SK-N-SH treated with all-trans-retinoic acid at 6 μM for 48 hours (cell line): ENCODE measurements around the gene METAP2.
"Not testable (repeated sequence)": the region's sequence is repeated elsewhere in the genome, so short reads cannot be mapped to it uniquely, and the experiment has no call there.

Source experiments
- ATAC-seq: fragments of 200-7000 bp; cut with Tn5 transposase; 3 replicates; pipeline ENCODE4 v1.9.1; 2020; ENCODE audit warnings: mild to moderate bottlenecking, moderate library complexity
- ARNTL ChIP-seq: fragments of 450-650 bp; formaldehyde crosslinking; IDR thresholded peaks from 2 replicates; pipeline ENCODE4 v1.5.0; 2020; ENCODE audit warnings: low read depth, mild to moderate bottlenecking, moderate library complexity, borderline replicate concordance
- BACH2 ChIP-seq: fragments of 250-450 bp; sonication (Bioruptor Pico); IDR thresholded peaks from 2 replicates; pipeline ENCODE4 v1.9.0; 2021; ENCODE audit warnings: mild to moderate bottlenecking, borderline replicate concordance
- CREB5 ChIP-seq: fragments of 250-450 bp; sonication (Bioruptor Pico); IDR thresholded peaks from 2 replicates; pipeline ENCODE4 v1.5.1; 2020; ENCODE audit warnings: low read depth, mild to moderate bottlenecking, moderate library complexity
- CSDC2 ChIP-seq: fragments of 250-450 bp; sonication (Bioruptor Pico); IDR thresholded peaks from 2 replicates; pipeline ENCODE4 v1.5.0; 2020; ENCODE audit warnings: mild to moderate bottlenecking, moderate library complexity
- CSRNP3 ChIP-seq: fragments of 250-450 bp; sonication (Bioruptor Pico); IDR thresholded peaks from 2 replicates; pipeline ENCODE4 v1.5.1; 2021; ENCODE audit warnings: mild to moderate bottlenecking, moderate library complexity
- ESRRG ChIP-seq: fragments of 250-450 bp; sonication (Bioruptor Pico); IDR thresholded peaks from 2 replicates; pipeline ENCODE4 v1.6.1; 2021; ENCODE audit warnings: mild to moderate bottlenecking
- GLIS3 ChIP-seq: fragments of 250-450 bp; sonication (Bioruptor Pico); IDR thresholded peaks from 2 replicates; pipeline ENCODE4 v1.5.0; 2020; ENCODE audit warnings: mild to moderate bottlenecking, moderate library complexity
- ISL1 ChIP-seq: fragments of 250-450 bp; sonication (Bioruptor Pico); IDR thresholded peaks from 2 replicates; pipeline ENCODE4 v2.1.2; 2022; ENCODE audit warnings: mild to moderate bottlenecking, moderate library complexity
- OSR1 ChIP-seq: fragments of 250-450 bp; sonication (Bioruptor Pico); IDR thresholded peaks from 2 replicates; pipeline ENCODE4 v1.8.0; 2022; ENCODE audit warnings: moderate library complexity, mild to moderate bottlenecking, inconsistent platforms
- PATZ1 ChIP-seq: fragments of 250-450 bp; sonication (Bioruptor Pico); IDR thresholded peaks from 2 replicates; pipeline ENCODE4 v1.8.0; 2020; ENCODE audit warnings: mild to moderate bottlenecking, moderate library complexity, borderline replicate concordance
- POU6F1 ChIP-seq: fragments of 250-450 bp; sonication (Bioruptor Pico); IDR thresholded peaks from 2 replicates; pipeline ENCODE4 v1.8.0; 2021; ENCODE audit warnings: low read depth, mild to moderate bottlenecking, moderate library complexity, borderline replicate concordance
- PPARA ChIP-seq: fragments of 250-450 bp; sonication (Bioruptor Pico); IDR thresholded peaks from 2 replicates; pipeline ENCODE4 v1.5.0; 2020; ENCODE audit warnings: mild to moderate bottlenecking, borderline replicate concordance
- RARB ChIP-seq: fragments of 250-450 bp; sonication (Bioruptor Pico); IDR thresholded peaks from 2 replicates; pipeline ENCODE4 v1.8.0; 2021; ENCODE audit warnings: mild to moderate bottlenecking, moderate library complexity
- SNAI2 ChIP-seq: fragments of 250-450 bp; sonication (Bioruptor Pico); IDR thresholded peaks from 2 replicates; pipeline ENCODE4 v1.5.0; 2020; ENCODE audit warnings: mild to moderate bottlenecking, moderate library complexity
- TCF4 ChIP-seq: fragments of 250-450 bp; sonication (Bioruptor Pico); IDR thresholded peaks from 2 replicates; pipeline ENCODE4 v1.8.0; 2021; ENCODE audit warnings: mild to moderate bottlenecking, moderate library complexity, borderline replicate concordance
- TOX ChIP-seq: fragments of 250-450 bp; sonication (Bioruptor Pico); IDR thresholded peaks from 2 replicates; pipeline ENCODE4 v1.8.0; 2021; ENCODE audit warnings: mild to moderate bottlenecking, moderate library complexity, borderline replicate concordance
- ZFP3 ChIP-seq: fragments of 250-450 bp; sonication (Bioruptor Pico); IDR thresholded peaks from 2 replicates; pipeline ENCODE4 v1.5.0; 2020; ENCODE audit warnings: mild to moderate bottlenecking, moderate library complexity
- ZFP30 ChIP-seq: fragments of 450-650 bp; formaldehyde crosslinking; IDR thresholded peaks from 2 replicates; pipeline ENCODE4 v1.5.0; 2022; ENCODE audit warnings: mild to moderate bottlenecking, moderate library complexity
- ZNF565 ChIP-seq: fragments of 450-650 bp; formaldehyde crosslinking; conservative IDR thresholded peaks from 2 replicates; pipeline ENCODE4 v1.5.0; 2020; ENCODE audit warnings: low read depth, mild to moderate bottlenecking, moderate library complexity
- ZNF70 ChIP-seq: fragments of 450-650 bp; formaldehyde crosslinking; IDR thresholded peaks from 2 replicates; pipeline ENCODE4 v1.5.0; 2020; ENCODE audit warnings: mild to moderate bottlenecking, moderate library complexity
- ZNF8 ChIP-seq: fragments of 450-650 bp; formaldehyde crosslinking; IDR thresholded peaks from 2 replicates; pipeline ENCODE4 v1.5.0; 2020; ENCODE audit warnings: mild to moderate bottlenecking, moderate library complexity

METAP2 gene

GRCh38 chr12:95481072-95481471 lies 7.1 kb downstream of the METAP2 start:
- TF ChIP-seq ZNF70 (CRISPR knock-in tag), result no peak
- ATAC-seq, result no peak

- no peak for TF ChIP-seq CSDC2 (CRISPR knock-in tag)
- no peak for TF ChIP-seq ESRRG (CRISPR knock-in tag)
- no peak for TF ChIP-seq BACH2
- TF ChIP-seq TCF4 (CRISPR knock-in tag), result no peak
- TF ChIP-seq ZNF70 (CRISPR knock-in tag), result no peak
- no peak for TF ChIP-seq CSRNP3 (CRISPR knock-in tag)
- TF ChIP-seq POU6F1 (CRISPR knock-in tag), result no peak
- no peak for TF ChIP-seq ARNTL (CRISPR knock-in tag)
- no peak for TF ChIP-seq RARB
- no peak for TF ChIP-seq OSR1
- TF ChIP-seq PATZ1 (CRISPR knock-in tag), result no peak
- no peak for TF ChIP-seq PPARA (CRISPR knock-in tag)
- no peak for TF ChIP-seq GLIS3
- no peak for TF ChIP-seq ZNF8
- ATAC-seq, result no peak
Measured at GRCh38 chr12:95481888-95482287, 7.9 kb downstream of the METAP2 start.

- ATAC-seq, result not testable (repeated sequence)
Measured at GRCh38 chr12:95482564-95482963, 8.6 kb downstream of the METAP2 start.

GRCh38 chr12:95484524-95484923 lies 10.6 kb downstream of the METAP2 start:
- ATAC-seq, result peak; percentile 95

GRCh38 chr12:95487024-95487423 lies 13.1 kb downstream of the METAP2 start:
- ATAC-seq, result no peak
- TF ChIP-seq CSRNP3 (CRISPR knock-in tag), result no peak
- TF ChIP-seq ZFP30, result no peak
- TF ChIP-seq ZFP3 (CRISPR knock-in tag), result no peak
- TF ChIP-seq TCF4 (CRISPR knock-in tag), result no peak
- no peak for TF ChIP-seq ZNF565 (CRISPR knock-in tag)
- TF ChIP-seq RARB, result no peak
- TF ChIP-seq SNAI2 (CRISPR knock-in tag), result no peak
- TF ChIP-seq CREB5 (CRISPR knock-in tag), result no peak
- TF ChIP-seq ISL1 (CRISPR knock-in tag), result no peak
- no peak for TF ChIP-seq POU6F1 (CRISPR knock-in tag)
- TF ChIP-seq PPARA (CRISPR knock-in tag), result no peak
- TF ChIP-seq ESRRG (CRISPR knock-in tag), result no peak

More at GRCh38 chr12:95484524-95484923, 10.6 kb downstream of the METAP2 start:
- peak; percentile 57 for TF ChIP-seq ISL1 (CRISPR knock-in tag)
- TF ChIP-seq PPARA (CRISPR knock-in tag), result no peak
- peak; percentile 50; the same call in 1 of the 2 replicates for TF ChIP-seq TOX (CRISPR knock-in tag)
- no peak for TF ChIP-seq PATZ1 (CRISPR knock-in tag)
